D721Med (cell line): ENCODE data around the gene MXRA8.
"Not testable (repeated sequence)": the region's sequence is repeated elsewhere in the genome, so short reads cannot be mapped to it uniquely, and the experiment has no call there.

Source experiments
- DNase-seq: peaks from one replicate; pipeline ENCODE4 v3.0.0; 2011; ENCODE audit warnings: low spot score; ENCODE audit not compliant: insufficient read length
- FAIRE-seq: peaks from 2 replicates; lab custom pipeline; 2011; peaks lifted over from hg19 to GRCh38; lab: Jason Lieb, UNC
- TF ChIP-seq, protein P1 (sequence below): IDR thresholded peaks from 2 replicates; pipeline ENCODE4 v1.5.1; 2012; ENCODE audit warnings: mild to moderate bottlenecking, control low read depth; ENCODE audit not compliant: insufficient read depth; ENCODE audit errors: missing control alignments

MXRA8 gene

DNA sequence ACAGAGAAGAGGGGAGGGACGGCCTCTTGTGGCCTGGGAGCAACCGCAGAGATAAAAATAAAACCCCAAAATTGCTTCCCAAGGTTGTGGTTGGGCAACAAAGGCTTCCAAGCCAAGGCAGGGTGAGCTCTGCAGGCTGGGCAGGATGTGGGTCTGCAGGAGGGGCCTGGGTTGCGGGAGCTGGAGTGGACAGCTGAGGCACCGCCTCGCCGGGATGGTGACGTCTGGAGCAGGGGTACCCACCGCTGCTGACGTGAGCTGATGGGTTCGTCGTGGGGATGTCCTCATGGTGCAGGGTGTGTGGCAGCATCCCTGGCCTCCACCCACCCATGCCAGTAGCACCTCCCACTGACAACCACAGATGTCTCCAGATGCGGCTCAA, 13.0 kb upstream of the MXRA8 start:
- FAIRE-seq (no peak), DNase-seq (no peak)
- TF ChIP-seq, protein P1, sequence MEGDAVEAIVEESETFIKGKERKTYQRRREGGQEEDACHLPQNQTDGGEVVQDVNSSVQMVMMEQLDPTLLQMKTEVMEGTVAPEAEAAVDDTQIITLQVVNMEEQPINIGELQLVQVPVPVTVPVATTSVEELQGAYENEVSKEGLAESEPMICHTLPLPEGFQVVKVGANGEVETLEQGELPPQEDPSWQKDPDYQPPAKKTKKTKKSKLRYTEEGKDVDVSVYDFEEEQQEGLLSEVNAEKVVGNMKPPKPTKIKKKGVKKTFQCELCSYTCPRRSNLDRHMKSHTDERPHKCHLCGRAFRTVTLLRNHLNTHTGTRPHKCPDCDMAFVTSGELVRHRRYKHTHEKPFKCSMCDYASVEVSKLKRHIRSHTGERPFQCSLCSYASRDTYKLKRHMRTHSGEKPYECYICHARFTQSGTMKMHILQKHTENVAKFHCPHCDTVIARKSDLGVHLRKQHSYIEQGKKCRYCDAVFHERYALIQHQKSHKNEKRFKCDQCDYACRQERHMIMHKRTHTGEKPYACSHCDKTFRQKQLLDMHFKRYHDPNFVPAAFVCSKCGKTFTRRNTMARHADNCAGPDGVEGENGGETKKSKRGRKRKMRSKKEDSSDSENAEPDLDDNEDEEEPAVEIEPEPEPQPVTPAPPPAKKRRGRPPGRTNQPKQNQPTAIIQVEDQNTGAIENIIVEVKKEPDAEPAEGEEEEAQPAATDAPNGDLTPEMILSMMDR, result no peak

DNA sequence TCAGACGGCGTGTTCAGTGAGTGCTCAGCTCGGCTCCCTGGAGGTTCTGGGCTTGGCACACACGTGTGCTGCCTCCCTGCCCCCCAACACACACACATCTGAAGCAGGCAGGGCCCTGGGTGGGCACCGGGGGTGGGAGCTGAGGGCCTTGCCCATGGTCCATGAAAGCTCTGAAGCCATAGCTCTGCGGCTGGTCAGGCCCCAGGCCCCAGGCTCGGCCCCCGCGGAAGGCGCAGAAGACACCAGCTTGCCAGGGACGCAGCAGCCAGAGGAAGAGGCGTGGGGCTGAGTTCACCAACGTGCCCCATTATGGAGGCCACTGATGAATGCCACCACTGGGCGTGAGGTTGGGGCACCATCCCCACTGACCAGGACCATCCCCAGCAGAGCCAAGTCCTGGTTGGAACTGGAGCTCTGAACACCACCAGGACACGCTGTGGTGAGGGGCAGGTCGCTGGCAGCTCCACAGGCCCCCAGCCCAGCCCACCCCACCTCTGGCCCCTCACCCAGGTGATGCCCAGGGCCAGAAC, 12.5 kb upstream of the MXRA8 start:
- no peak for DNase-seq
- FAIRE-seq, result no peak
- TF ChIP-seq, protein P1, result no peak

DNA sequence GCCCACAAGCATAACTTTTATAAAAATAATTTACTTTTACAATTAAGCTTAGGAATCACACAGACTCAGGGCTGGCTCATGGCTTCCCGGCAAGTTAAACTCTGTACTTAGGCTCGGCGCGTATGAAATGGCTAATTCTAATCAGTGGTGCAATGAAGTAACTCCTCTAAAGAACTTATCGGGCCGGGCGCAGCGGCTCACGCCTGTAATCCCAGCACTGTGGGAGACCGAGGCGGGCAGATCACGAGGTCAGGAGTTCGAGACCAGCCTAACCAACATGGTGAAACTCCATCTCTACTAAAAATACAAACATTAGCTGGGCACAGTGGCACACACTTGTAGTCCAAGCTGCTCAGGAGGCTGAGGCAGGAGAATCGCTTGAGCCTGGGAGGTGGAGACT, 11.7 kb upstream of the MXRA8 start:
- not testable (repeated sequence) for DNase-seq, FAIRE-seq

DNA sequence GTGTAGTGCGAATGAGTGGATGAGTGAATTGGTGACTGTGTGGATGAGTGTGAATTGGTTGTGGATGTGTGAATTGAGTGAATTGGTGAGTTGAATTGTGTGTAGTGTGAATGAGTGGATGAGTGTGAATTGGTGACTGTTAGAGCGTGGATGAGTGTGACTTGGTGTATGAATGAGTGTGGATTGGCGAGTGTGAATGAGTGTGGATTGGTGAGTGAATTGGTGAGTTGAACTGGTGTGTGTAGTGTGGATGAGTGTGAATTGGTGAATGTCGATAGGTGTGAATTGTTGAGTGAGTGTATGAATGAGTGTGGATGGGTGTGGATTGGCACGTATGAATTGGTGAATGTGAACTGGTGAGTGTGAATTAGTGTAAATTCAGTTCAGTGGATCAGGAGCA, 9.0 kb upstream of the MXRA8 start:
- TF ChIP-seq, protein P1, result no peak
- DNase-seq, result no peak
- FAIRE-seq, result no peak

DNA sequence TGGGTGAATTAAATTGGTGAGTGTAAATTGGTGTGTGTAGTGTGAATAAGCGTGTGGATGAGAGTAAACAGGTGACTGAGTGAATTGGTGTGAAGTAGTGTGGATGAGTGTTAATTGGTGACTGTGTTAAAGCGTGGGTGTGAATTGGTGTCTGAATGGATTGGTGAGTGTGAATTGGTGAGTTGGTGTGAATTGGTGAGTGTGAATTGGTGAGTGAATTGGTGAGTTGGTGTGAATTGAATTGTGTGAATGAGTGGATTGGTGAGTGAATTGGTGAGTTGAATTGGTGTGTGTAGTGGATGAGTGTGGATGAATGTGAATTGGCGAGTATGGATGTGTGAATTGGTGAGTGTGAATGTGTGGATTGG, 8.3 kb upstream of the MXRA8 start:
- no peak for FAIRE-seq
- no peak for DNase-seq
- TF ChIP-seq, protein P1, result no peak

DNA sequence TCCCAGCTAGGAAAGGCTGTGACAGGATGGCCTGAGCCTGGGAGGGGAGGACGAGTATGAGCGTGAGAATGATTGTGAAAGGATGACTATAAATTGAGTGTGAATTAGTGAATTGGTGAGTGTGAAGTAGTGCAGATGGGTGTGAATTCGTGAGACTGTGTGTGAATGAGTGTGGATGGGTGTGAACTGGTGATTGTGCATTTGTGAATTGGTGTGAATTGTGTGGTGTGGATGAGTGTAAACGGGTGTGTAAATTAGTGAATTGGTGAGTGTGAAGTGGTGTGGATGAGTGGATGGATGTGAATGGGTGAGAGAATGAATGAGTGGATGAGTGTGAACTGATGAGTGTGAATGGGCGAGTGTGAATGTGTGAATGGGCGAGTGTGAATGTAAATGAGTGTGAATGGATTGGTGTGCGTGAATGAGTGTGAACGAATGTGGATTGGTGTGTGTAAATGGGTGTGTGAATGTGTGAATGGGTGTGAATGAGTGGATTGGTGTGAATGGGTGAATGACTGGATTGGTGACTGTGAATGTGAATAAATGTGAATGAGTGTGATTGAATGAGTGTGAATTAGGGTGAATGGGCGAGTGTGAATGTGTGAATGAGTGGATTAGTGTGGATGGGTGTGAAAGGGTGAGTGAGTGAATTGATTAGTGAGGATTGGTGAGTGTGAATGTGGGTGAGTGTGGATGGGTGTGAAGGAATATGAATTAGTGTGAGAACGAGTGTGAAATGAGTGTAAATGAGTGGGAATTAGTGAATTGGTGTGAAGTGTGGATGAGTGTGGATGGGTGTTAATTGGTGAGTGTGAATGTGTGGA, 7.7 kb upstream of the MXRA8 start:
- FAIRE-seq (no peak), DNase-seq (no peak)
- TF ChIP-seq, protein P1, result no peak

DNA sequence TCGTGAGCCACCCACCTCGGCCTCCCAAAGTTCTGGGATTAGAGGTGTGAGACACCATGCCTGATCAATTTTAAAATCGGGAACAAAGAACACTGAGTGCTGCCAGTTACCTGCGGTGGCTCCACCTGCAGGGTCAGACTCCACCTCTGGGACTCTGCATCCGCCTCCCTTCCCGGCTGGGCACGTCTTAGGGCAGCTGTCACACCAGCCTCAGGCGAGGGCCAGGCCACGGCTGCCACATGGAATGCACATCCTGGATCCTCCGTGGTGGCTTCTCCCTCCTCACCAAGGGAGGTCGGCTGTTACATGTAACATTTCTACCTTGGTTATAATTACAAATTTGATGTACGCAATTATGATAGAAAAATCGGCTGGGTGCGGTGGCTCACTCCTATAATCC, 5.9 kb upstream of the MXRA8 start:
- FAIRE-seq (no peak), DNase-seq (no peak)

More for the DNA sequence above, 5.9 kb upstream of the MXRA8 start:
- TF ChIP-seq, protein P1, result no peak
